GM18505 (cell line): ENCODE measurements around the gene FCRL1.

ENCODE experiments used
- ATAC-seq: cut with Tn5 transposase; IDR thresholded peaks from one replicate; pipeline ENCODE4 v1.9.1; 2021; ENCODE audit not compliant: unreplicated experiment
- POLR2A ChIP-seq: IDR thresholded peaks from 4 replicates; pipeline ENCODE4 v1.6.1; 2011; ENCODE audit warnings: borderline replicate concordance; ENCODE audit not compliant: insufficient read depth, insufficient read length; ENCODE audit errors: extremely low read depth

FCRL1 gene

DNA sequence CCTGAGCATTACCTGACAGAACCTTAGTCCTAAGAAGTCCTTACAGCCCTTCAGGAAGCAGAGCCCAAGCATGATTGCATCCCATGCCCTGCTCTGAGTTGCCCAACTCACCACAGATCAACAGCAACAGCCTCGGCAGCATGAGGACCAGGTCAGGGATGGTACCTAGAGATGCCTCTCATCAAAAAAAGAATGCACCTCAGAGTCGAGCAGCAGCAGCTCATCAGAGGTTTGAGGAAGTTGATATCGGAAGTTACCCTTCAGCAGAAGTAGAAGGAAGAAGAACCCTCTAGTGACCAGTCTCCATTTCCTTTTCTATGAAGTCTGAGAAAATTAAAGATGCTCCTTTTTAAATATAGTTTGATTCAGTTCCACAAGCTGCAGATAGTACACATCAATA is at the start of gene FCRL1:
Gene FCRL1 (minus strand): TSS at position 225 of the 400 bp plus-strand sequence. CDS start 83 bp downstream, at position 142.
- ATAC-seq: no peak
- no peak for TF ChIP-seq POLR2A

DNA sequence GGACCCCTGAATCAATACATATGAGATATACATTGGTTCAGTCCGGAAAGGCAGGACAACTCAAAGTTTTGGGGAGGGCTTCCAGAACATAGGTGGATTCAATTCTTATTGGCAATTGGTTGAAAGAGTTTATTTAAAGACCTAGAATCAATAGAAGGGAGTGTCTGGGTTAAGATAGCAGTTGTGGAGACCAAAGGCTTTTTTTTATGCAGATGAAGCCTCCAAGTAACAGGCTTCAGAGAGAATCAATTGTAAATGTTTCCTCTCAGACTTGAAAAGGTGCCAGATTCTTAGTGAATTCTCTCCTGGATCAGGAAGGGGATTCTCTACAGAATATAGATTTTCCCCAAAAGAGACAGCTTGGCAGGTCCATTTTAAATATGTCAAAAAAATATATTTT is 48.7 kb upstream of the FCRL1 start:
- no peak for ATAC-seq
- TF ChIP-seq POLR2A: no peak

DNA sequence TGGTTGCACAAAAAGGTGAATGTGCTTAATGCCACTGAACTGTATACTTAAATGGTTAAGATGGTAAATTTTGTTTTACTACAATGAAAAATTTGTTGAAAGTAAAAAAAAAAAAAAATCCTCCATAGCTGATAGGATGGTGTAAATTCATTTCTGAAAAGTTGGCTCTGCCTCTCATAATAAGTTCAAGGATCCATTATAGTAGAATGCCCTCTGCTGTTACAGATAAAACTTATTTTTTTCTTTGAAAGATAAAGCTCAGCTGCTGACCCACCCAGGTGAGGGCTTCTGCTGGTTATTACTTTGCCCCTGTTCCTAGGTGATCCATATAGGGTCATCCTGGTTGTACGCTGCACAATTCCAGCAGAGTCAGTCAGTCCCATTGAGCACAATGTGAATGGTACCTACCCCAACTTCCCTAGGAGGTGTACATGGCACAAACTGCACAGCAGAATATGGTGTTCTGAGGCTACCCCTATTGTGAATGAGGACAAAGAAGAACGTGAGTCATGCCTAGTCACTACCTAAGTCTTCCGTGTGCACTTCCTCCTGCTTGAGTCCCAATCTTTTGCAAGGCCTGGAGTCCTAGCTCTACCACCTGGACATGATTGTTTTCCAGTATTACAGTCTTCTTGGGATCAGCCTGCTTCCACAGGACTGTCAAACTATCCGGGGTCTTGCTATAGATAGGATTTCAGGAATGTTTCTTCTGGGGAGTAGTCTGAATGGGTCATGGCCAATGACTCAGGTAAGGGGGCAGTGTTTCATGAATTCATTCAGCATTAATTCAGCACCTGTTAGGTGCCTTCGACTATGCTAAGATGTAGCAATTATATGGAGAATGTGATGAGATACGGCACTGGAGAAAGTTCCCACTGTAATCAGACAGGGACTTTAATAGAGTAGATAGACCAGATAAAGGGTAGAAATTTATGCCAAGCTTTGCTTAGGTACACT is 42.5 kb upstream of the FCRL1 start:
- ATAC-seq: no peak
- no peak for TF ChIP-seq POLR2A

GRCh38 chr1:157856538-157856937 is 36.6 kb upstream of the FCRL1 start:
- no peak for TF ChIP-seq POLR2A
- no peak for ATAC-seq

- no peak for TF ChIP-seq POLR2A
- no peak for ATAC-seq
Observed at GRCh38 chr1:157852476-157852875, 32.6 kb upstream of the FCRL1 start.

- no peak for TF ChIP-seq POLR2A
- no peak for ATAC-seq
Observed at GRCh38 chr1:157849229-157849875, 29.4 kb upstream of the FCRL1 start.

GRCh38 chr1:157844089-157844830 is 24.3 kb upstream of the FCRL1 start:
- ATAC-seq: no peak
- TF ChIP-seq POLR2A: no peak

GRCh38 chr1:157842939-157843338 is 23.0 kb upstream of the FCRL1 start:
- ATAC-seq: no peak
- TF ChIP-seq POLR2A: no peak

DNA sequence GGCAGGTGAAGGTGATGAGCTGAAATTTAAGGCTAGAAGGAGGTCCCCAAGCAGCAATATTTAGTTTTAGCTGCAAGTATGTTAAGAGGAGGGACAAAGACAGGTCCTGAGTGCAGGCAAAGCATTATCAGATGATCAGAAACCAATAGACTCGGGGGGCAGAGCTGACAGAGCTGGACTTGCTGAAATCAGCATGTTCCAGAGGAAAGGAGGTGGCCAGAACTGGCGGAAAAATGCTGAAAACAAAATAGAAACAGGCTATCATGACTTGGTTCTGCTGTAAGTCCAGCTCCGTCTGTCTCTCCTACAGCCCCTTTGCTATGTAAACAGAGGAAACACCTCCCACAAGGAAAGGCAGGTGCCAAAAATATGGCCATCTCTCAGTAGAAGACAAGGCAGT is 21.8 kb upstream of the FCRL1 start, which contains the start of gene CD5L:
Gene CD5L (minus strand): TSS at position 101 of the 400 bp plus-strand sequence. CDS start 107 bp downstream, outside the sequence.
- no peak for ATAC-seq
- no peak for TF ChIP-seq POLR2A

DNA sequence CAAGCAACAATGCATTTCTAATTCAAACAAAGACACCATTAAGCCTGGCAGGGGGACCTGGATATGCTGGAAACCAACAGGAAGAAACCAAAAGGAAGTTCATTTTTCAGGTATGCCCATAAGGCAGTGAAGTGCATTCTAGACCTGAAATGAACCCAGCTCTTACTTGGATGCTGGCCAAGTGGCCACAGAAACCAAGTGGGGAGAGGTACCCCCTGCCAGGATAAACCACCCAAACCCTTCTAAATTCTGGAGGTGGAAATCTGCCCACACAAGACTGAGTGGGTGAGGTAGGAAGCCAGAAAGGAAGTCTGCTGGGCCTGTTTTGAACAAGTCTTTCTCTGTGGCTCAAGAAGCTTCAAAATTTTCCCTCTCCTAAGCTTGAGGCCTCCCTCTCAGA is 19.0 kb upstream of the FCRL1 start:
- no peak for TF ChIP-seq POLR2A
- no peak for ATAC-seq

DNA sequence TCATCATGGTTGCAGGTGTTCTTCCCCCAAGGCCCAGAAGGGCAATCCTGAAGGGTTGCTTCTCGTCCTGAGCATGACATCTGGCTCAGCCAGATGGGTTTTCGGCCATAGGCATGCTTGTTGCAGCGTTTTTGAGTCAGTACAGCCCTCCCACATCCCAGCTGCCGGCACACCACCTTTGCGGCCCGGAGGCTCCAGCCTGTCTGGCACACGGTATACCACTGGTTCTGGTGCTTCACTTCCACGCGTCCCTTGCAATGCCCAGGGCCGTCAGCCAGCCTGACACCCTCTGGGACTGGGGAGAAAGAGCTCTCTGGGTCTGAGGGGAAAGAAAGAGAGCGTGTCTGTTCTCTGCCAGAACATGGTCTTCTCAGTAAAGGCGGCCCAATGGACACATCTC is 14.5 kb upstream of the FCRL1 start:
- no peak for ATAC-seq
- no peak for TF ChIP-seq POLR2A

DNA sequence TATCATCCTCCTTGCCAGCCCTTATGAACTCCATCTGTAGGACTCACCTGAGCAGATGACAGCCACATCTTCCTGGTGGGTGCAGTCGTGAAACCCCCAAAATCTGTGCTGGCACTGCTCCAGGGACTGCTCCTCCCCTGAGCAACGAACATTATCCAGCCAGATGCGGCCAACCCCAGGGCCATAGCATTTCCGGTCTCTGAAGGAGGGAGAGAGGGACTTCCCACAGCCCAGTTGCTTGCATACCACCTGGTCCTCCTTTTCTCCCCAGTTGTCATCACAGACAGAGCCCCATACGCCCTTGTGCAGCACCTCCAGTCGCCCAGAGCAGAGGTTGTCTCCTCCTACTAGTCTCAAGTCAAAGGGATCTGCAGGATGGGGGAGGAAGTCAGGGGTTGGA is 13.2 kb upstream of the FCRL1 start:
- no peak for ATAC-seq
- TF ChIP-seq POLR2A: no peak

- no peak for TF ChIP-seq POLR2A
- ATAC-seq: no peak
Observed at GRCh38 chr1:157831968-157832626, 12.2 kb upstream of the FCRL1 start.
